Stimulated activated effector memory CD8-positive, alpha-beta T cell treated with anti-CD3 and anti-CD28 coated beads, Interleukin-12 subunit alpha, Interleukin-12 subunit beta, amount 100 ng/mL, for 72 hours (primary cell): ENCODE measurements around the gene GOPC.

Source experiments
- ATAC-seq: fragments of 150-1000 bp; cut with Tn5 transposase; 2 replicates; pipeline ENCODE4 v1.10.0; 2021
- DNase-seq, 2 donors: peaks; one replicate each; pipeline ENCODE4 v3.0.0; 2021 to 2022; ENCODE audit warnings: low spot score in 2 of 2
- H3K27ac Mint-ChIP-seq: one replicate; pipeline ENCODE4 v1.8.0; 2022; ENCODE audit warnings: mild to moderate bottlenecking, mixed read lengths
- H3K36me3 Mint-ChIP-seq: one replicate; pipeline ENCODE4 v1.8.0; 2022; ENCODE audit warnings: mild to moderate bottlenecking, mixed read lengths
- H3K4me1 Mint-ChIP-seq: one replicate; pipeline ENCODE4 v1.8.0; 2022; ENCODE audit warnings: mixed read lengths
- H3K4me3 Mint-ChIP-seq: one replicate; pipeline ENCODE4 v1.8.0; 2022; ENCODE audit warnings: mild to moderate bottlenecking, mixed read lengths
- H3K9me3 Mint-ChIP-seq: one replicate; pipeline ENCODE4 v1.8.0; 2022; ENCODE audit warnings: mixed read lengths

GOPC gene

GRCh38 chr6:117546674-117547073 lies 55.6 kb downstream of the GOPC start:
- H3K4me3 Mint-ChIP-seq, result no peak overlapping the region
- DNase-seq (no peak), ATAC-seq (no peak)
- H3K4me1 Mint-ChIP-seq, result peaks cover 45% of the 10 kb centered on the region
- H3K9me3 Mint-ChIP-seq, result no peaks in the 10 kb centered on the region
- no peak overlapping the region for H3K27ac Mint-ChIP-seq
- H3K36me3 Mint-ChIP-seq, result peaks cover 15% of the 10 kb centered on the region

DNA sequence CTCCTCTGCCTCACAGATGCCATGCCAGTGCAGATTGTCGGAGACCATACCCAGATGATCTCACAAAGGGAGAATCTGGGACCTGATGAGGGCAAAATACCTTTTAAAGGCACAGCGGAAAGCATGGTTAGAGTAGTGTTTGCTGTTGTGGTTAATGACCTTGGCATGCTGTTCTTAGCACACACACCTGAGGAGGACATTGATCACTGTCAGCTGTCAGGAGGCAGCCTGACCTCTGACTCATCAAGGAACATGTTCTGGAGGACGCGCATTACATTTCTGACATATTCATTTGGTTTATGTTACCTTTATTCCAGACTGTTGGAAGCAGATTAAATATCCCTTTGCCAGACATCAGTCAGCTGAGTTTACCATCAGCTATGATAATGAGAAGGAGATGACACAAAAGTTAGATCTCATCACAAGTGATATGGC lies 57.1 kb downstream of the GOPC start:
- peaks cover 36% of the 10 kb centered on the region for H3K4me1 Mint-ChIP-seq
- ATAC-seq (no peak), DNase-seq (no peak)
- no peak overlapping the region for H3K4me3 Mint-ChIP-seq
- H3K36me3 Mint-ChIP-seq, result peaks cover 15% of the 10 kb centered on the region
- no peak overlapping the region for H3K27ac Mint-ChIP-seq
- H3K9me3 Mint-ChIP-seq, result no peaks in the 10 kb centered on the region

- DNase-seq (no peak), ATAC-seq (no peak)
- Mint-ChIP-seq H3K27ac (no peak overlapping the region), H3K4me1 (peaks cover 31% of the 10 kb centered on the region), H3K9me3 (no peaks in the 10 kb centered on the region), H3K4me3 (no peak overlapping the region), H3K36me3 (peaks cover 15% of the 10 kb centered on the region)
Measured at GRCh38 chr6:117544716-117545115, 57.6 kb downstream of the GOPC start.

- ATAC-seq (no peak), DNase-seq (no peak)
- Mint-ChIP-seq H3K4me1 (peaks cover 14% of the 10 kb centered on the region), H3K36me3 (peaks cover 11% of the 10 kb centered on the region), H3K27ac (no peak overlapping the region), H3K9me3 (no peaks in the 10 kb centered on the region), H3K4me3 (no peak overlapping the region)
Measured at GRCh38 chr6:117542493-117542892, 59.8 kb downstream of the GOPC start.

DNA sequence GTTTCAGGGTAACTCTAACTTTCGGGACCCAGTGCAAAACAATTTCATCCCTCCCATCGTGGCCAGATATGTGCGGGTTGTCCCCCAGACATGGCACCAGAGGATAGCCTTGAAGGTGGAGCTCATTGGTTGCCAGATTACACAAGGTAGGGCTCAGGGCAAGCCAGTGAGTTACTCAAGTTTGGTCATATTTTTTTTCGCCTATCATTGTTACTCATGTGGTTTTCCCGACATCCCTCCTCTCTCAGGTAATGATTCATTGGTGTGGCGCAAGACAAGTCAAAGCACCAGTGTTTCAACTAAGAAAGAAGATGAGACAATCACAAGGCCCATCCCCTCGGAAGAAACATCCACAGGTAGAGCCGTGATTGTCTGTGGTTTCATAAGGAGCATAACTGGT lies 61.6 kb downstream of the GOPC start:
- H3K9me3 Mint-ChIP-seq, result no peaks in the 10 kb centered on the region
- DNase-seq (no peak), ATAC-seq (peak; percentile 60)
- no peak overlapping the region for H3K4me3 Mint-ChIP-seq
- H3K4me1 Mint-ChIP-seq, result no peaks in the 10 kb centered on the region
- H3K36me3 Mint-ChIP-seq, result peaks cover 8% of the 10 kb centered on the region
- no peak overlapping the region for H3K27ac Mint-ChIP-seq

- no peak overlapping the region for H3K27ac Mint-ChIP-seq
- no peak overlapping the region for H3K4me3 Mint-ChIP-seq
- ATAC-seq (no peak), DNase-seq (no peak)
- no peaks in the 10 kb centered on the region for H3K4me1 Mint-ChIP-seq
- H3K36me3 Mint-ChIP-seq, result peaks cover 8% of the 10 kb centered on the region
- H3K9me3 Mint-ChIP-seq, result no peaks in the 10 kb centered on the region
Measured at GRCh38 chr6:117538615-117539014, 63.7 kb downstream of the GOPC start.

DNA sequence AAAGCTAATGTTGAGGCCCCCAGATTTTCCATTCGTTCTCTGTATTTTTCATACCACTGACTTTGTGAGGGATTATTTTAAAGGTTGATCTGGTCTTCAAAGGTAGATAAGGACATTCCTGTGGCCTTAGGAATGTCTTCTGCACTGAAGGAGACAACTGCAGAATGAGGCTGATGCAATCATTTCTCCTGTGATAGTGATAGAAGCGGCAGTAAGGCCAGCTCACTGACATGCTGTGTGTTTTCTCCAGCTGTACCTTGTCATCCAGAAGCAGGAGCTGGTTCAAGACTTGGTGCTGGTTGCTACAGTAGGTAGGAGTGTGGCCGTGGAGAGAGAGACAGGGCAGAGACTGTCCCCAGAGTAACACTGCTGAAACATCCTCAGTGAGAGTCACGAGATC lies 66.0 kb downstream of the GOPC start:
- Mint-ChIP-seq H3K36me3 (peaks cover 8% of the 10 kb centered on the region), H3K9me3 (no peaks in the 10 kb centered on the region), H3K4me1 (no peaks in the 10 kb centered on the region), H3K4me3 (no peak overlapping the region), H3K27ac (no peak overlapping the region)
- ATAC-seq (no peak), DNase-seq (no peak)

DNA sequence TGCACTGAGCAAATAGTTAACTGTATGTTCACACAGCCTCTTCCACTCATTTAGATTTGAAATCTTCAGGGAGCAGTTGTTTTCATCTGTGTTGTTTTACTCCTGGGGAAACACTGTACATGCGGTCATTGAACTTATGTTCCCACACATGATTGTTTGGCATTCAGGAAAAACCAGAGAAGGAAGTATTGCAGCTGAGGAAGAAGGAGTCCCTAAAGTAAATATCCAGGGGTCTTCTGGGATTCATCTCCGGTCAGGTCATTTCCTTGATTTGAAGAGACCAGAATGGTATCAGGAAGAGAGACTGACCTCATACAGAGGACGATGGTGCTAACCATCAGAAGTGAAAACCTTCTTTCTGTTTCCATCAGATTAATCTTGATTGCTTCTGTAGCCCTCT lies 67.3 kb downstream of the GOPC start:
- DNase-seq, result no peak
- H3K36me3 Mint-ChIP-seq, result peaks cover 8% of the 10 kb centered on the region
- no peak for ATAC-seq
- H3K27ac Mint-ChIP-seq, result no peak overlapping the region
- no peaks in the 10 kb centered on the region for H3K4me1 Mint-ChIP-seq
- no peaks in the 10 kb centered on the region for H3K9me3 Mint-ChIP-seq
- no peak overlapping the region for H3K4me3 Mint-ChIP-seq

DNA sequence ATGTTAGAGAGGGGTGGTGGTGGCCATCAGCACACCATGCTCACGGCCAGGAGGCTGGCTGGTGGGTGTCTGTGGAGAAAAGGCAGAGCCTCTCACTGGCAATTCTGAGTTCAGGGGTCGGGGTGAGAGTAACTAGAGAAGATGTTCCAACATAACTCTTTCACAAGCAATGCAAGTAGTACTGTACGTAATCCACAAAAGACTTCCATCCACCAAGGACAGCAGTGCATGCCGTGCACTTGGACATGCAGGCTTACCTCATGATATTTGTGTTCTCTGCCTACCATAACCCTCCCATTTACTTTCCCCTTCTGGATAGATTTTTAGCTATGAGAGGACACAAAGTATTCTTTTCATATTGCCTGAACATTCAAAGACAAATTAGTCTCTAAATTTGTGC lies 68.5 kb downstream of the GOPC start:
- Mint-ChIP-seq H3K27ac (no peak overlapping the region), H3K9me3 (no peaks in the 10 kb centered on the region), H3K4me3 (no peak overlapping the region), H3K36me3 (peaks cover 6% of the 10 kb centered on the region), H3K4me1 (no peaks in the 10 kb centered on the region)
- no peak for ATAC-seq
- DNase-seq, result no peak

- peak; percentile 61 for ATAC-seq
- no peak overlapping the region for H3K4me3 Mint-ChIP-seq
- H3K27ac Mint-ChIP-seq, result no peak overlapping the region
- no peaks in the 10 kb centered on the region for H3K9me3 Mint-ChIP-seq
- no peaks in the 10 kb centered on the region for H3K4me1 Mint-ChIP-seq
- no peaks in the 10 kb centered on the region for H3K36me3 Mint-ChIP-seq
- DNase-seq, result no peak
Measured at GRCh38 chr6:117531809-117532725, 70.2 kb downstream of the GOPC start.

DNA sequence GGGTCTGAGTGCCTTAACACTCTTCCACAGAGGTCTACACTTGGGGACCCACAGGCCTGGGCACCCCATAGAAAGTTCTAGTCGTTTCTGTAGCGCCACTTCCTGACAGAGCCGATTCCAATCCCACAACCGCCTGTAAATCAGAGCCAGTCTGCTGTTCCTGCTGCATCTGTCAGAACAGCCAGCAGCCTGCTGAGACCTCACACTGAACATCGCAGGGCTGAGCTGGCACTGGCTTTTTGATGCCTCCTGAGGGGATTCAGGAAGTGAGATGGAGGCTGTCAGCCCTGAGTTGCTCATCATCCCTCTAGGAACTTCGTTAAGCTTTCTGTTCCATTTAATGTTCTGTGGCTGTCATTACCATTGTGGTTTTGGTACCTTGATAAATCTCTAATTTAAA lies 71.0 kb downstream of the GOPC start:
- DNase-seq (no peak), ATAC-seq (no peak)
- no peaks in the 10 kb centered on the region for H3K36me3 Mint-ChIP-seq
- H3K27ac Mint-ChIP-seq, result no peak overlapping the region
- no peak overlapping the region for H3K4me3 Mint-ChIP-seq
- H3K9me3 Mint-ChIP-seq, result no peaks in the 10 kb centered on the region
- no peaks in the 10 kb centered on the region for H3K4me1 Mint-ChIP-seq

- peaks cover 4% of the 10 kb centered on the region for H3K36me3 Mint-ChIP-seq
- DNase-seq (no peak), ATAC-seq (no peak)
- no peaks in the 10 kb centered on the region for H3K4me1 Mint-ChIP-seq
- H3K4me3 Mint-ChIP-seq, result no peak overlapping the region
- no peaks in the 10 kb centered on the region for H3K9me3 Mint-ChIP-seq
- H3K27ac Mint-ChIP-seq, result no peak overlapping the region
Measured at GRCh38 chr6:117530467-117531242, 71.7 kb downstream of the GOPC start.

- DNase-seq, result no peak
- Mint-ChIP-seq H3K4me3 (no peak overlapping the region), H3K9me3 (no peaks in the 10 kb centered on the region), H3K36me3 (peaks cover 6% of the 10 kb centered on the region), H3K27ac (no peak overlapping the region), H3K4me1 (no peaks in the 10 kb centered on the region)
- no peak for ATAC-seq
Measured at GRCh38 chr6:117525607-117526006, 76.7 kb downstream of the GOPC start.

DNA sequence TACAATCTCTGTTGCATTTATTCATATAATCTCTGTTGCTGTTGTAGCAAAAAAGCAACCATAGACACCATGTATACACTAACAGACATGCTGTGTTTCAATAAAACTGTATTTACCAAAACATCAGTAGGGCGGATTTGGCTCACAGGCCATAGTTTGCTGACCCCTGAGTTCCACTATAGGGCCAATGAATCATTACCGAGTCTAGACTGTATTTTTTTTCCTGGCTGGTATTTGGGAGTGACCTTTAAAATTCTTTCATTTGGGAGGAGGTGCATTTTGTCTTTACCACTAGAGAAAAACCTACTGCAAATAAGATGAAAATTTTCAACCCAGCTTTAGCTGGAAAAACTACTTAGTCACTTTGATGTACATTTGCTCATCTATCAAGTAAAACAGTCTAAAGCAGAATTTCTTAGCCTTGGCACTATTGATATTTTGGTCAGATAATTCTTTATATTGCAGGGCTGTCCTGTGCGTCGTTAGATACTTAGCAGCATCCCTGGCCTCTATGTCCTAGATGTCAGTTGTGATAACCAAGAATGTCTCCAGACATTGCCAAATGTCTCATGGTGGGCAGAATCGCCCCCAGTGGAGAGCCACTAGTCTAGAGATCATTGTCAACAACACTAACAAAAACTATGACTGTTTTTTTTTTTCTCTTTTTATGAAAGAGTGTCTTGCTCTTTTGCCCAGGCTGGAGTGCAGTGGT lies 80.4 kb downstream of the GOPC start:
- ATAC-seq (no peak), DNase-seq (no peak)
- no peak overlapping the region for H3K27ac Mint-ChIP-seq
- no peaks in the 10 kb centered on the region for H3K4me1 Mint-ChIP-seq
- peaks cover 6% of the 10 kb centered on the region for H3K36me3 Mint-ChIP-seq
- H3K4me3 Mint-ChIP-seq, result no peak overlapping the region
- no peaks in the 10 kb centered on the region for H3K9me3 Mint-ChIP-seq

- Mint-ChIP-seq H3K27ac (no peak overlapping the region), H3K9me3 (no peaks in the 10 kb centered on the region), H3K4me3 (no peak overlapping the region), H3K36me3 (peaks cover 4% of the 10 kb centered on the region), H3K4me1 (no peaks in the 10 kb centered on the region)
- ATAC-seq (no peak), DNase-seq (no peak)
Measured at GRCh38 chr6:117520603-117521395, 81.5 kb downstream of the GOPC start.
